HepG2 (cell line): ENCODE measurements around the gene NT5C2. TPM values are rescaled to one million over a fixed set of nuclear protein-coding genes. Genes with fewer than 3 reads are reported as not detected.

ENCODE experiments used
- BRCA1 ChIP-seq: sonication (generic); formaldehyde crosslinking; IDR thresholded peaks from 2 replicates; pipeline ENCODE4 v1.4.0; 2020; ENCODE audit warnings: missing genetic modification reagents
- CSRNP2 ChIP-seq: sonication (generic); formaldehyde crosslinking; conservative IDR thresholded peaks from 2 replicates; pipeline ENCODE4 v1.8.0; 2022; ENCODE audit warnings: low read depth, missing genetic modification reagents
- ELF3 ChIP-seq: IDR thresholded peaks from 2 replicates; pipeline ENCODE4 v1.6.1; 2016; ENCODE audit warnings: missing genetic modification reagents, missing compliant biosample characterization
- ETS1 ChIP-seq: sonication (generic); formaldehyde crosslinking; IDR thresholded peaks from 2 replicates; pipeline ENCODE4 v1.4.0; 2020; ENCODE audit warnings: missing genetic modification reagents
- PAXIP1 ChIP-seq: sonication (generic); formaldehyde crosslinking; conservative IDR thresholded peaks from 2 replicates; pipeline ENCODE4 v1.4.0; 2020; ENCODE audit warnings: mild to moderate bottlenecking, missing genetic modification reagents, moderate library complexity
- RARG ChIP-seq: sonication (generic); formaldehyde crosslinking; IDR thresholded peaks from 2 replicates; pipeline ENCODE4 v1.4.0; 2020; ENCODE audit warnings: low read depth, mild to moderate bottlenecking, missing genetic modification reagents
- RFXANK ChIP-seq: IDR thresholded peaks from 2 replicates; pipeline ENCODE4 v1.6.1; 2016
- RORA ChIP-seq: sonication (generic); formaldehyde crosslinking; IDR thresholded peaks from 2 replicates; pipeline ENCODE4 v1.5.0; 2020; ENCODE audit warnings: mild to moderate bottlenecking, missing genetic modification reagents, moderate library complexity
- THAP8 ChIP-seq: sonication (generic); formaldehyde crosslinking; IDR thresholded peaks from 2 replicates; pipeline ENCODE4 v1.5.1; 2020; ENCODE audit warnings: missing genetic modification reagents, mild to moderate bottlenecking, borderline replicate concordance
- XRCC5 ChIP-seq: fragments of 200-400 bp; formaldehyde crosslinking; optimal IDR thresholded peaks from 2 replicates; pipeline ENCODE3; 2017; ENCODE audit warnings: mild to moderate bottlenecking, low read length
- ZNF281 ChIP-seq: sonication (generic); formaldehyde crosslinking; IDR thresholded peaks from 2 replicates; pipeline ENCODE4 v1.4.0; 2020; ENCODE audit warnings: missing genetic modification reagents, borderline replicate concordance
- ZNF282 ChIP-seq: fragments of 450-650 bp; IDR thresholded peaks from 2 replicates; pipeline ENCODE4 v1.6.1; 2018; ENCODE audit not compliant: partially characterized antibody
- ZNF589 ChIP-seq: sonication (generic); formaldehyde crosslinking; conservative IDR thresholded peaks from 2 replicates; pipeline ENCODE4 v1.8.0; 2022; ENCODE audit warnings: mild to moderate bottlenecking, moderate library complexity, missing genetic modification reagents
- ZNF776 ChIP-seq: sonication (generic); formaldehyde crosslinking; IDR thresholded peaks from 2 replicates; pipeline ENCODE4 v1.4.0; 2020; ENCODE audit warnings: mild to moderate bottlenecking, missing genetic modification reagents
- ZNF782 ChIP-seq: sonication (generic); formaldehyde crosslinking; IDR thresholded peaks from 2 replicates; pipeline ENCODE4 v1.4.0; 2020; ENCODE audit warnings: missing genetic modification reagents, mild to moderate bottlenecking, borderline replicate concordance
- ZSCAN22 ChIP-seq: sonication (generic); formaldehyde crosslinking; IDR thresholded peaks from 2 replicates; pipeline ENCODE4 v1.4.0; 2020; ENCODE audit warnings: mild to moderate bottlenecking, missing genetic modification reagents
- ZUFSP ChIP-seq: sonication (generic); formaldehyde crosslinking; IDR thresholded peaks from 2 replicates; pipeline ENCODE4 v1.9.0; 2021; ENCODE audit warnings: missing genetic modification reagents, mild to moderate bottlenecking, borderline replicate concordance
- polyA plus RNA-seq, 8 experiments: library from polyadenylated mRNA; depleted of rRNA in 3 of 8; stranded (reverse) in 7 of 8; unstranded in 1 of 8; fragments of >200 nt; fragmentation: Illumina TruSeq in 4 of 8; extraction: Trizol in 4 of 8; gene quantifications; 2 replicates each; pipeline versions ENCODE4 v1.2.1 to v1.2.3, GENCODE V29; 2011 to 2016; ENCODE audit warnings: low read depth in 4 of 8, missing spikeins in 1 of 8, mixed read lengths in 1 of 8; ENCODE audit not compliant: insufficient read depth in 1 of 8
- total RNA-seq, 5 experiments: library from RNA; depleted of rRNA; stranded (reverse); fragments of >200 nt; fragmentation: Illumina TruSeq; extraction: Trizol; gene quantifications; 2 replicates each; pipeline ENCODE4 v1.2.3, GENCODE V29; 2016; ENCODE audit warnings: low read depth in 1 of 5

NT5C2 gene
- total and polyA plus RNA-seq, 2 of the 13 experiments (the other 11 are each of a cell fraction or from before 2014, with no cell fraction given): 40.6 to 55.2 TPM

- TF ChIP-seq ETS1 (no peak), ZNF776 (CRISPR knock-in tag) (no peak), THAP8 (CRISPR knock-in tag) (no peak), PAXIP1 (CRISPR knock-in tag) (peak; percentile 83), ZNF282 (no peak), RFXANK (CRISPR knock-in tag) (no peak), BRCA1 (no peak), ZUFSP (CRISPR knock-in tag) (no peak), RORA (CRISPR knock-in tag) (no peak), ELF3 (CRISPR knock-in tag) (peak; percentile 46; the same call in 1 of the 2 replicates), ZNF589 (CRISPR knock-in tag) (no peak), XRCC5 (no peak), ZNF782 (no peak), RARG (no peak), ZSCAN22 (0 out of 2 replicates have a peak, but pooled peaks have one; percentile 33), ZNF281 (no peak), CSRNP2 (CRISPR knock-in tag) (no peak)
Observed at GRCh38 chr10:103153302-103154197, 39.5 kb downstream of the NT5C2 start (continued).
